B cell (primary cell): Measurements from ENCODE around the gene TYW5. TPM values are rescaled to one million over a fixed set of nuclear protein-coding genes. Genes with fewer than 3 reads are reported as not detected.

Experiments
- ATAC-seq: fragments of 200-7000 bp; cut with Tn5 transposase; one replicate; pipeline ENCODE4 v1.10.0; 2021; ENCODE audit warnings: low read depth, mild to moderate bottlenecking, moderate number of reproducible peaks, moderate library complexity
- CTCF ChIA-PET: fragments of 350-600 bp; sonication (Branson Sonifier 250); formaldehyde crosslinking; loops from one replicate; lab custom pipeline; 2021; ENCODE audit warnings: antibody characterized with exemption, inconsistent platforms; lab: Charles Lee
- POLR2A ChIA-PET: fragments of 350-600 bp; sonication (Branson Sonifier 250); formaldehyde crosslinking; loops from one replicate; lab custom pipeline; 2021; ENCODE audit warnings: antibody characterized with exemption; lab: Charles Lee
- DNase-seq: peaks from one replicate; pipeline ENCODE4 v3.0.0; 2013
- H2AFZ ChIP-seq: 2 replicates; pipeline ENCODE4 v1.6.1; 2012; ENCODE audit warnings: mild to moderate bottlenecking, low read depth, low read length; ENCODE audit not compliant: insufficient read depth, poor library complexity, severe bottlenecking
- H3K27ac ChIP-seq, 2 donors: 1 replicate in 1 of 2; 2 replicates in 1 of 2; pipeline ENCODE4 v1.5.1; 2012 to 2013; ENCODE audit warnings: low read length in 2 of 2, mild to moderate bottlenecking in 2 of 2, moderate library complexity in 1 of 2
- H3K27me3 ChIP-seq, 4 experiments: fragments of 200-600 bp in 1 of 4; sonication (generic) in 1 of 4; replicated peaks in 1 of 4; 1 replicate in 2 of 4; 2 replicates in 2 of 4; pipeline versions ENCODE4 v1.6.1 to v1.7.0; 2013 to 2016; ENCODE audit warnings: low read length in 3 of 4, mild to moderate bottlenecking in 2 of 4, mixed read lengths in 1 of 4, moderate library complexity in 1 of 4; ENCODE audit not compliant: insufficient read depth in 4 of 4, control insufficient read depth in 3 of 4; ENCODE audit errors: control extremely low read depth in 1 of 4
- H3K36me3 ChIP-seq, 2 experiments: replicated peaks in 1 of 2; 1 replicate in 1 of 2; 2 replicates in 1 of 2; pipeline versions ENCODE4 v1.6.1 to v1.7.1; 2013; ENCODE audit warnings: low read length in 1 of 2; ENCODE audit not compliant: insufficient read depth in 2 of 2, control insufficient read depth in 1 of 2; ENCODE audit errors: control extremely low read depth in 1 of 2, extremely low read depth in 1 of 2
- H3K4me1 ChIP-seq, 2 donors: fragments of 200-600 bp in 1 of 2; sonication (generic) in 1 of 2; 1 replicate in 1 of 2; 2 replicates in 1 of 2; pipeline versions ENCODE4 v1.5.1 to v1.6.1; 2013 to 2017; ENCODE audit warnings: low read length in 2 of 2; ENCODE audit not compliant: control insufficient read depth in 2 of 2, insufficient read depth in 2 of 2
- H3K4me2 ChIP-seq: replicated peaks from 2 replicates; pipeline ENCODE3; 2012; ENCODE audit warnings: mild to moderate bottlenecking, low read depth, low read length; ENCODE audit not compliant: poor library complexity, severe bottlenecking
- H3K4me3 ChIP-seq, 5 experiments: fragments of 200-600 bp in 1 of 5; sonication (generic) in 1 of 5; 1 replicate in 3 of 5; 2 replicates in 2 of 5; pipeline versions ENCODE4 v1.5.1 to v1.7.0; 2011 to 2016; ENCODE audit warnings: low read length in 4 of 5, mild to moderate bottlenecking in 4 of 5, low read depth in 2 of 5, control low read depth in 1 of 5, moderate library complexity in 1 of 5; ENCODE audit not compliant: insufficient read depth in 1 of 5; ENCODE audit errors: control extremely low read depth in 1 of 5, extremely low read depth in 1 of 5
- H3K79me2 ChIP-seq: fragments of 200-600 bp; sonication (generic); one replicate; pipeline ENCODE4 v1.6.0; 2016; ENCODE audit warnings: low read length; ENCODE audit not compliant: control insufficient read depth, insufficient read depth
- H3K9ac ChIP-seq: fragments of 200-600 bp; sonication (generic); 2 replicates; pipeline ENCODE4 v1.6.1; 2017; ENCODE audit warnings: mild to moderate bottlenecking, low read length, moderate library complexity
- H3K9me3 ChIP-seq, 3 donors: one replicate each; pipeline versions ENCODE4 v1.6.1 to v1.7.1; 2013; ENCODE audit warnings: low read length in 2 of 3; ENCODE audit not compliant: control insufficient read depth in 2 of 3, insufficient read depth in 1 of 3; ENCODE audit errors: control extremely low read depth in 1 of 3
- H4K20me1 ChIP-seq: 2 replicates; pipeline ENCODE4 v1.6.0; 2012; ENCODE audit warnings: mild to moderate bottlenecking, low read length; ENCODE audit not compliant: insufficient read depth, control insufficient read depth, poor library complexity, severe bottlenecking
- H3K27ac Mint-ChIP-seq: one replicate; pipeline ENCODE4 v1.8.0; 2021; ENCODE audit warnings: mixed read lengths
- H3K27me3 Mint-ChIP-seq: one replicate; pipeline ENCODE4 v1.8.0; 2021; ENCODE audit warnings: mixed read lengths
- H3K4me1 Mint-ChIP-seq: one replicate; pipeline ENCODE4 v1.8.0; 2021; ENCODE audit warnings: mixed read lengths
- H3K4me3 Mint-ChIP-seq: one replicate; pipeline ENCODE4 v1.8.0; 2021; ENCODE audit warnings: mixed read lengths
- H3K9me3 Mint-ChIP-seq: one replicate; pipeline ENCODE4 v1.8.0; 2022; ENCODE audit warnings: mixed read lengths; ENCODE audit not compliant: insufficient read depth
- CTCF ChIP-seq: fragments of 200-600 bp; IDR thresholded peaks from one replicate; pipeline ENCODE4 v1.8.0; 2022; ENCODE audit warnings: antibody characterized with exemption, mild to moderate bottlenecking
- EZH2 ChIP-seq: IDR thresholded peaks from 2 replicates; pipeline ENCODE4 v1.6.1; 2012; ENCODE audit warnings: borderline replicate concordance, low read depth, mild to moderate bottlenecking, moderate library complexity, low read length; ENCODE audit not compliant: insufficient read depth, poor library complexity, severe bottlenecking
- WGBS: methylation state at CpG from one replicate; pipeline ENCODE4 v1.1.5; 2013; ENCODE audit warnings: missing lambda C conversion rate; ENCODE audit not compliant: insufficient coverage; 5-methylcytosine and 5-hydroxymethylcytosine counted together
- intact Hi-C: fragments of 100-400 bp; cut with micrococcal nuclease; formaldehyde crosslinking; loops from one replicate; pipeline ENCODE4 v1.10.0; 2022
- polyA plus RNA-seq: library from polyadenylated mRNA; depleted of rRNA; stranded (reverse); fragments of >200 nt; gene quantifications from 2 replicates; pipeline ENCODE4 v1.2.3, GENCODE V29; 2012
- total RNA-seq, 2 donors: library from RNA; stranded (reverse); fragments of 120-200 nt in 1 of 2; gene quantifications; 1 replicate in 1 of 2; 2 replicates in 1 of 2; pipeline versions ENCODE4 v1.2.3 to v1.2.4, GENCODE V29; 2013 to 2022

TYW5 gene
- total and polyA plus RNA-seq, 2 donors (not counting 1 experiment from before 2014, with no cell fraction given): 4.5 to 15.0 TPM

GRCh38 chr2:199968126-199968525 is 12.8 kb upstream of the TYW5 start:
- ATAC-seq (no peak), DNase-seq (no peak)
- Histone ChIP-seq H3K4me2 (no peak overlapping the region), H3K9me3 (no peaks in the 10 kb centered on the region), H3K4me3 (no peak overlapping the region), H4K20me1 (no peaks in the 10 kb centered on the region), H3K9ac (no peak overlapping the region), H2AFZ (no peak overlapping the region), H3K27me3 (no peaks in the 10 kb centered on the region), H3K79me2 (no peaks in the 10 kb centered on the region), H3K4me1 (no peaks in the 10 kb centered on the region), H3K36me3 (peaks cover 5 to 16% of the 10 kb centered on the region in 2 experiments), H3K27ac (no peak overlapping the region)
- Mint-ChIP-seq H3K4me3 (no peak overlapping the region), H3K4me1 (no peaks in the 10 kb centered on the region), H3K9me3 (no peaks in the 10 kb centered on the region), H3K27me3 (no peaks in the 10 kb centered on the region), H3K27ac (no peak overlapping the region)
- intact Hi-C loops: no loop called here
- WGBS: no CpG with 5 or more reads among the region's 1 CpG
- no peak for TF ChIP-seq EZH2
- TF ChIP-seq CTCF: no peak
- ChIA-PET POLR2A (no interaction called here), CTCF (no interaction called here)

GRCh38 chr2:199966976-199967375 is 11.7 kb upstream of the TYW5 start:
- no peaks in the 10 kb centered on the region for H3K9me3 Mint-ChIP-seq
- no CpG with 5 or more reads among the region's 1 CpG for WGBS
- Histone ChIP-seq H3K79me2 (no peaks in the 10 kb centered on the region), H3K27ac (no peak overlapping the region), H3K4me3 (no peak overlapping the region), H3K9ac (no peak overlapping the region), H3K36me3 (peaks cover 10 to 25% of the 10 kb centered on the region in 2 experiments), H2AFZ (no peak overlapping the region), H3K27me3 (no peaks in the 10 kb centered on the region), H3K4me2 (no peak overlapping the region), H3K4me1 (no peaks in the 10 kb centered on the region), H3K9me3 (no peaks in the 10 kb centered on the region), H4K20me1 (no peaks in the 10 kb centered on the region)
- no peak overlapping the region for H3K27ac Mint-ChIP-seq
- DNase-seq: no peak
- intact Hi-C loops: no loop called here
- no peaks in the 10 kb centered on the region for H3K27me3 Mint-ChIP-seq
- ChIA-PET POLR2A (no interaction called here), CTCF (no interaction called here)
- H3K4me1 Mint-ChIP-seq: no peaks in the 10 kb centered on the region
- no peak for ATAC-seq
- TF ChIP-seq EZH2 (no peak), CTCF (no peak)
- H3K4me3 Mint-ChIP-seq: no peak overlapping the region
